ENCODE measurements around the gene ZNF185. TPM values are rescaled to one million over a fixed set of nuclear protein-coding genes. Genes with fewer than 3 reads are reported as not detected.

Gene ZNF185
- total and polyA plus RNA-seq, 3 experiments from 2014 or later = 0.82 to 2.3 (median 0.96) TPM

DNA sequence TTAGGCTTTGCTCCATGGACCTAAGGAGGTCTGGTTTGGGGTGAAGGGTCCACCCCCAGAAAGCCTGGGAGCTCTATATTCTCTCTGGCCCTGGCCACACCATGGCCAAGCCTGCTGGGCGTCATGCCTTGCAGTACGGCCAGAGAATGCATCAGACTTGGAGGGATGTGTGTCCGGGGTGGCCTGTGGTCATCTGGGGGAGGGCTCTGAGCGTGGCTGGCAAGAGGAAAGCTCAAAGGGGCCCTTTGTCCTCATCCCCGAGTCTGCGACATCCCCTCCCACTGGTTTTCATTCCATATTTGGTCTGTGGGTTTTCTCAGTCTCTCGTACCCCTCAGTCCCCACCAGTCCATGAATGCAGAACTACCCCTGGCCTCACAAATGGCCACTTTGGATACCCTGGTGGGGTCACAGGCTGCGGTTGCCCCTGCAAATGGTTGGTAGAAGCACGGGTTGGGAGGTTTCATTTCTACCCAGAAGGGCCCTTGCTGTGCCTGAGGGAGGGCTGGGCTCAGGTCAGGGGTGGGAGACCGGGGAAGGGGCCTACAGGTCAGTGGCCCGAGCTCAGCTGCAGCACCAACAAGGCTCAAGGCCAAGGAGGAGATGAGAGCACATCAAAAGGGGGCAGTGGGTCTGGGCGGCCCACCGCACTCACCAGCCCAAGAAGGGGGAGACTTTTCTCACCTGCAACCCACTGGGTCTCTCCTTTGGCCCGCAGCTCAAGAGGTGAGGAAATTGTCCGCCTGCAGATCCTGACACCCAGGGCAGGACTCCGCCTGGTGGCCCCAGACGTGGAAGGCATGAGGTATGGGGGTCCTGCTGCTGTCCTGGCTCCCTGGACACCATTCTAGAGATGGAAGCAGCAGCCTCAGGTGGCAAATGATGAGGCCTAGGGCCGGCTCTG, 30.2 kb downstream of the ZNF185 start:
- CTCF ChIA-PET = no interaction called here

GRCh38 chrX:152928761-152929400, 31.0 kb downstream of the ZNF185 start:
- Histone ChIP-seq H3K4me1 (ENCODE audit: insufficient read depth, low read length) (no peaks in the 10 kb centered on the region), H3K4me3 (ENCODE audit: low read length) (no peak overlapping the region), H3K36me3 (ENCODE audit: insufficient read depth, low read length) (no peaks in the 10 kb centered on the region), H3K27me3 (ENCODE audit: insufficient read depth, low read length, poor library complexity, severe bottlenecking) (no peaks in the 10 kb centered on the region), H3K9me3 (ENCODE audit: low read length) (no peaks in the 10 kb centered on the region), H3K27ac (ENCODE audit: low read depth, low read length) (no peak overlapping the region)
- POLR2A ChIA-PET = no interaction called here
- Mint-ChIP-seq H3K9me3 (no peaks in the 10 kb centered on the region), H3K36me3 (no peaks in the 10 kb centered on the region), H3K4me1 (peaks cover 0 to 2% (median 0%) of the 10 kb centered on the region in 3 donors), H3K27ac (no peak overlapping the region), H3K27me3 (peaks cover 0 to 18% of the 10 kb centered on the region in 2 donors), H3K4me3 (no peak overlapping the region)
- CTCF ChIA-PET = no interaction called here
- DNase-seq = no peak

More for the DNA sequence above, 30.2 kb downstream of the ZNF185 start:
- H3K4me3 Mint-ChIP-seq = no peak overlapping the region
- H3K4me3 ChIP-seq (ENCODE audit: low read length) = no peak overlapping the region
- no peaks in the 10 kb centered on the region for H3K36me3 Mint-ChIP-seq
- H3K27me3 Mint-ChIP-seq = peaks cover 0 to 17% of the 10 kb centered on the region in 2 donors
- peaks cover 0 to 9% (median 0%) of the 10 kb centered on the region in 3 donors for H3K4me1 Mint-ChIP-seq
- H3K27ac Mint-ChIP-seq = no peak overlapping the region
- no peak overlapping the region for H3K27ac ChIP-seq (ENCODE audit: low read depth, low read length)
- no peaks in the 10 kb centered on the region for H3K9me3 Mint-ChIP-seq
- DNase-seq = no peak
- no peaks in the 10 kb centered on the region for H3K36me3 ChIP-seq (ENCODE audit: insufficient read depth, low read length)
- no peaks in the 10 kb centered on the region for H3K9me3 ChIP-seq (ENCODE audit: low read length)
- no peaks in the 10 kb centered on the region for H3K27me3 ChIP-seq (ENCODE audit: insufficient read depth, low read length, poor library complexity, severe bottlenecking)
- POLR2A ChIA-PET = no interaction called here
- no peaks in the 10 kb centered on the region for H3K4me1 ChIP-seq (ENCODE audit: insufficient read depth, low read length)

- Histone ChIP-seq H3K27ac (ENCODE audit: low read depth, low read length) (no peak overlapping the region), H3K27me3 (ENCODE audit: insufficient read depth, low read length, poor library complexity, severe bottlenecking) (no peaks in the 10 kb centered on the region), H3K36me3 (ENCODE audit: insufficient read depth, low read length) (no peaks in the 10 kb centered on the region), H3K4me1 (ENCODE audit: insufficient read depth, low read length) (no peaks in the 10 kb centered on the region), H3K4me3 (ENCODE audit: low read length) (no peak overlapping the region), H3K9me3 (ENCODE audit: low read length) (no peaks in the 10 kb centered on the region)
- Mint-ChIP-seq H3K36me3 (no peaks in the 10 kb centered on the region), H3K4me3 (peak overlapping the region in 1 of 7 donors; percentile 11), H3K4me1 (no peaks in the 10 kb centered on the region), H3K27ac (no peak overlapping the region), H3K27me3 (peaks cover 0 to 18% of the 10 kb centered on the region in 2 donors), H3K9me3 (no peaks in the 10 kb centered on the region)
- DNase-seq = no peak
- CTCF ChIA-PET = interaction anchor here (1.4 to 1.7 kb wide), 2 partner anchors 12 to 23 kb away, joined by 3 to 4 read pairs; no protein-coding TSS in a partner anchor
- POLR2A ChIA-PET = no interaction called here
Observed at GRCh38 chrX:152929898-152930297, 32.0 kb downstream of the ZNF185 start.

DNA sequence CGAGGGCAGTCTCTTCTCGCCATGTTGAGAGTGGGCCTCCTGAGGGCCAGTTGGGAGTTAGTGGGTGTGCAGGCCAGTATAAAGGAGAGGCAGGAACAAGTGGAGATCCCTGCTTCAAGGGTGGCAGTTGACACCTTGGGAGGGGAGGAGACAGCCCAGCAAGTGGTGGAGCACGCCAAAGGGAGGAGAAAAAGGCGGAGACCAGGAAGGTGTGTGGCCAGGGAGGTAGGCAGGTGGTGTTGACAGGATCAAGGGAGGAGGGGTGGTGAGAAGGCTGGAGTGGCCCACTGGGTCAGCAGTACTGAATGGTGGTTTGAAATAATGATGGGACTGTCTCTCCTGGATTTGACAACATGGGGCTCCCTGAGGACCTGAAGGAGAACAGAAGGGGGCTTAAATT, 32.6 kb downstream of the ZNF185 start:
- Mint-ChIP-seq H3K27ac (no peak overlapping the region), H3K4me3 (no peak overlapping the region), H3K36me3 (no peaks in the 10 kb centered on the region), H3K4me1 (no peaks in the 10 kb centered on the region), H3K27me3 (peaks cover 0 to 18% of the 10 kb centered on the region in 2 donors), H3K9me3 (no peaks in the 10 kb centered on the region)
- Histone ChIP-seq H3K4me3 (ENCODE audit: low read length) (no peak overlapping the region), H3K27me3 (ENCODE audit: insufficient read depth, low read length, poor library complexity, severe bottlenecking) (no peaks in the 10 kb centered on the region), H3K9me3 (ENCODE audit: low read length) (no peaks in the 10 kb centered on the region), H3K36me3 (ENCODE audit: insufficient read depth, low read length) (no peaks in the 10 kb centered on the region), H3K27ac (ENCODE audit: low read depth, low read length) (no peak overlapping the region), H3K4me1 (ENCODE audit: insufficient read depth, low read length) (no peaks in the 10 kb centered on the region)
- ChIA-PET CTCF (interaction anchor here (1.4 to 1.7 kb wide), 2 partner anchors 11 to 24 kb away, joined by 3 to 4 read pairs; no protein-coding TSS in a partner anchor), POLR2A (no interaction called here)
- no peak for DNase-seq

DNA sequence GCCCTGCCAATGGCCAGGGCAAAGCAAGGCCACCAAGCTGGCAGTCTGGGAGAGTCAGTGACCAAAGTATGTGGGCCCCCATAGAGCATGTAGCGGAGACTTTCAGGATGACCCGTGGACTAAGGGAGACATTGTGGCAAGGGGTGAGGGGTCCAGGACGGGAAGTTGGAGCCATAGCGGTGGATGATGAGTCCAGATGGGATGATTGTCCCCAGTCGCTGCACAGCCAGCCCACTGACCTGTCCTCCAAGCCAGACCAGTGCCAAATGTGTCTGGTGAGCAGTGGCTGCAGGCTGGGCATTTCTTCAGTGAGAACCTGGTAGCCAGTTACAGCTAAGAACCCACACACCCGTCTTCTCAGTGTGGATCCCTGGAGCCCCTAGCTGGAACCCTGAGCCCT, 34.3 kb downstream of the ZNF185 start:
- Histone ChIP-seq H3K9me3 (ENCODE audit: low read length) (no peaks in the 10 kb centered on the region), H3K4me1 (ENCODE audit: insufficient read depth, low read length) (no peaks in the 10 kb centered on the region), H3K4me3 (ENCODE audit: low read length) (no peak overlapping the region), H3K27me3 (ENCODE audit: insufficient read depth, low read length, poor library complexity, severe bottlenecking) (no peaks in the 10 kb centered on the region), H3K36me3 (ENCODE audit: insufficient read depth, low read length) (no peaks in the 10 kb centered on the region), H3K27ac (ENCODE audit: low read depth, low read length) (no peak overlapping the region)
- POLR2A ChIA-PET = no interaction called here
- CTCF ChIA-PET = no interaction called here
- Mint-ChIP-seq H3K27me3 (peaks cover 0 to 16% of the 10 kb centered on the region in 2 donors), H3K4me1 (no peaks in the 10 kb centered on the region), H3K27ac (no peak overlapping the region), H3K4me3 (no peak overlapping the region), H3K9me3 (no peaks in the 10 kb centered on the region), H3K36me3 (no peaks in the 10 kb centered on the region)
- no peak for DNase-seq

DNA sequence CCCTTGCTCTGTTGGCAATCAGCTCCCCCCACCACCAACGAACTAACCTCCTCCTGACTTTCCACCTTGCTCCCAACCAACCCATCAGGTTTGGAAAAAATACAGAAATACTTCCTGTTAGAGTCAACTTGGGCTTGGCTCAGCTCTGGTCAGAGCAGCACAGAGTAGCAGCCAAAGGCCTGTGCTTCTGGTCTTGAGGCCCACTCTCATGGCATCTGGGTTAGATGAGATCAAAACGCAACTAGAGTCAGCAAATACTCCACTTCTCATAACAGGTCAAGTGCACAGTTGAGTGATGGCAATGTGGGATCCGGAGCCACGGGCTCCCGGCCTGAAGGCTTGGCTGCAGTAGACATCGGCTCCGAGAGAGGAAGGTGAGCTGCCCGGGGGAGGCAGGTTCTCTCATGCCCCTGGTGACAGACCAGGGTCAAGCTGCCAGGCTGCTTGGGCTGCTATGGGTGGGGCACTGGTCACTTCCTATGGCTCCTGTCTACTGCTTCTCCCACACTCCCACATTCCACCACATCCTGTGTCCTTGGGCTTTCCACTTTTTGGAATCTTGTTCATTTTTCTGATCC, 34.8 kb downstream of the ZNF185 start:
- Mint-ChIP-seq H3K36me3 (no peaks in the 10 kb centered on the region), H3K4me3 (no peak overlapping the region), H3K27me3 (peaks cover 0 to 16% of the 10 kb centered on the region in 2 donors), H3K4me1 (no peaks in the 10 kb centered on the region), H3K9me3 (no peaks in the 10 kb centered on the region), H3K27ac (no peak overlapping the region)
- Histone ChIP-seq H3K27ac (ENCODE audit: low read depth, low read length) (no peak overlapping the region), H3K4me1 (ENCODE audit: insufficient read depth, low read length) (no peaks in the 10 kb centered on the region), H3K36me3 (ENCODE audit: insufficient read depth, low read length) (no peaks in the 10 kb centered on the region), H3K27me3 (ENCODE audit: insufficient read depth, low read length, poor library complexity, severe bottlenecking) (no peaks in the 10 kb centered on the region), H3K9me3 (ENCODE audit: low read length) (no peaks in the 10 kb centered on the region), H3K4me3 (ENCODE audit: low read length) (no peak overlapping the region)
- ChIA-PET CTCF (no interaction called here), POLR2A (no interaction called here)
- no peak for DNase-seq

GRCh38 chrX:152936306-152936705, 38.4 kb downstream of the ZNF185 start:
- no peaks in the 10 kb centered on the region for H3K36me3 Mint-ChIP-seq
- H3K9me3 Mint-ChIP-seq = no peaks in the 10 kb centered on the region
- H3K4me3 ChIP-seq (ENCODE audit: low read length) = no peak overlapping the region
- H3K27me3 ChIP-seq (ENCODE audit: insufficient read depth, low read length, poor library complexity, severe bottlenecking) = no peaks in the 10 kb centered on the region
- no peak overlapping the region for H3K27ac Mint-ChIP-seq
- peaks cover 0 to 7% of the 10 kb centered on the region in 2 donors for H3K27me3 Mint-ChIP-seq
- ChIA-PET CTCF (no interaction called here), POLR2A (no interaction called here)
- no peak overlapping the region for H3K27ac ChIP-seq (ENCODE audit: low read depth, low read length)
- peaks cover under 1 to 6% (median 3%) of the 10 kb centered on the region in 3 donors for H3K4me1 Mint-ChIP-seq
- no peak for DNase-seq
- no peaks in the 10 kb centered on the region for H3K9me3 ChIP-seq (ENCODE audit: low read length)
- no peaks in the 10 kb centered on the region for H3K36me3 ChIP-seq (ENCODE audit: insufficient read depth, low read length)
- H3K4me1 ChIP-seq (ENCODE audit: insufficient read depth, low read length) = no peaks in the 10 kb centered on the region
- H3K4me3 Mint-ChIP-seq = no peak overlapping the region

- H3K27ac ChIP-seq (ENCODE audit: low read depth, low read length) = no peak overlapping the region
- no peak overlapping the region for H3K4me3 ChIP-seq (ENCODE audit: low read length)
- no peak overlapping the region for H3K27ac Mint-ChIP-seq
- CTCF ChIA-PET = no interaction called here
- H3K4me1 ChIP-seq (ENCODE audit: insufficient read depth, low read length) = peaks cover 5% of the 10 kb centered on the region
- H3K27me3 Mint-ChIP-seq = peaks cover 0 to 7% of the 10 kb centered on the region in 2 donors
- no peaks in the 10 kb centered on the region for H3K36me3 Mint-ChIP-seq
- POLR2A ChIA-PET = no interaction called here
- no peak overlapping the region for H3K4me3 Mint-ChIP-seq
- H3K27me3 ChIP-seq (ENCODE audit: insufficient read depth, low read length, poor library complexity, severe bottlenecking) = no peaks in the 10 kb centered on the region
- DNase-seq = no peak
- no peaks in the 10 kb centered on the region for H3K9me3 Mint-ChIP-seq
- H3K4me1 Mint-ChIP-seq = peaks cover 5 to 9% (median 8%) of the 10 kb centered on the region in 3 donors
- no peaks in the 10 kb centered on the region for H3K36me3 ChIP-seq (ENCODE audit: insufficient read depth, low read length)
- no peaks in the 10 kb centered on the region for H3K9me3 ChIP-seq (ENCODE audit: low read length)
Observed at GRCh38 chrX:152937236-152937635, 39.4 kb downstream of the ZNF185 start.

Data from CD8-positive, alpha-beta memory T cell (primary cell).